GM23248 (cell line): ENCODE measurements around the gene AMACR. TPM values are rescaled to one million over a fixed set of nuclear protein-coding genes. Genes with fewer than 3 reads are reported as not detected.

ENCODE experiments used
- DNase-seq: peaks from one replicate; pipeline ENCODE4 v3.0.0-alpha.2; 2015
- H2AFZ ChIP-seq: fragments of 200-600 bp; sonication (generic); 2 replicates; pipeline ENCODE4 v1.6.1; 2016; ENCODE audit warnings: antibody characterized with exemption
- H3F3A ChIP-seq: fragments of 200-600 bp; sonication (generic); 2 replicates; pipeline ENCODE4 v1.6.1; 2016; ENCODE audit warnings: mild to moderate bottlenecking, antibody characterized with exemption, mixed run types; ENCODE audit not compliant: insufficient read depth
- H3K27ac ChIP-seq: fragments of 200-600 bp; sonication (generic); 2 replicates; pipeline ENCODE4 v1.5.1; 2016; ENCODE audit warnings: mild to moderate bottlenecking
- H3K27me3 ChIP-seq: fragments of 200-600 bp; sonication (generic); replicated peaks from 2 replicates; pipeline ENCODE4 v1.6.1; 2016; ENCODE audit warnings: mild to moderate bottlenecking; ENCODE audit not compliant: insufficient read depth
- H3K36me3 ChIP-seq: fragments of 200-600 bp; sonication (generic); 2 replicates; pipeline ENCODE4 v1.6.1; 2016; ENCODE audit warnings: low read depth, mild to moderate bottlenecking
- H3K4me1 ChIP-seq: fragments of 200-600 bp; sonication (generic); 2 replicates; pipeline ENCODE4 v1.6.1; 2016; ENCODE audit warnings: mild to moderate bottlenecking; ENCODE audit not compliant: insufficient read depth
- H3K4me2 ChIP-seq: fragments of 200-600 bp; sonication (generic); one replicate; pipeline ENCODE4 v1.6.1; 2016; ENCODE audit warnings: mild to moderate bottlenecking; ENCODE audit not compliant: unreplicated experiment
- H3K4me3 ChIP-seq: fragments of 200-600 bp; sonication (generic); 2 replicates; pipeline ENCODE4 v1.5.1; 2016; ENCODE audit warnings: mild to moderate bottlenecking
- H3K79me2 ChIP-seq: fragments of 200-600 bp; sonication (generic); 2 replicates; pipeline ENCODE4 v1.6.1; 2016; ENCODE audit warnings: mild to moderate bottlenecking; ENCODE audit not compliant: insufficient read depth
- H3K9ac ChIP-seq: fragments of 200-600 bp; sonication (generic); 2 replicates; pipeline ENCODE4 v1.6.1; 2016; ENCODE audit warnings: mild to moderate bottlenecking
- H3K9me2 ChIP-seq: fragments of 200-600 bp; sonication (generic); 2 replicates; pipeline ENCODE4 v1.6.1; 2016; ENCODE audit warnings: mixed run types, mild to moderate bottlenecking, moderate library complexity; ENCODE audit not compliant: insufficient read depth
- H3K9me3 ChIP-seq: fragments of 200-600 bp; sonication (generic); one replicate; pipeline ENCODE4 v1.6.1; 2017; ENCODE audit warnings: low read depth
- H4K20me1 ChIP-seq: fragments of 200-600 bp; sonication (generic); 2 replicates; pipeline ENCODE4 v1.6.0; 2016; ENCODE audit not compliant: insufficient read depth
- EZH2 ChIP-seq: fragments of 200-600 bp; sonication (generic); IDR thresholded peaks from 2 replicates; pipeline ENCODE4 v1.6.1; 2018; ENCODE audit warnings: antibody characterized with exemption, mild to moderate bottlenecking; ENCODE audit not compliant: insufficient read depth, poor library complexity, severe bottlenecking
- EZH2phosphoT487 ChIP-seq: fragments of 200-600 bp; sonication (generic); IDR thresholded peaks from 2 replicates; pipeline ENCODE4 v1.6.1; 2018; ENCODE audit warnings: antibody characterized with exemption, moderate library complexity, mild to moderate bottlenecking, low read depth; ENCODE audit not compliant: insufficient read depth
- WGBS, 2 experiments: methylation state at CpG; one replicate each; pipeline ENCODE4 v1.1.6; 2015 to 2017; ENCODE audit warnings: low lambda C conversion rate in 2 of 2, low coverage in 1 of 2; ENCODE audit errors: missing lambda C conversion rate in 2 of 2; 5-methylcytosine and 5-hydroxymethylcytosine counted together
- in situ Hi-C: fragments of 300-500 bp; cut with MboI; formaldehyde crosslinking; loops from 2 replicates; pipeline ENCODE4 v1.15.0; 2020
- polyA plus RNA-seq: library from polyadenylated mRNA; unstranded; fragments of >200 nt; fragmentation: Nextera tagmentation; extraction: Ambion mirVana; gene quantifications from 2 replicates; pipeline ENCODE4 v1.2.1, GENCODE V29; 2016
- total RNA-seq: library from RNA; depleted of rRNA; stranded (reverse); fragments of >200 nt; shearing (Covaris generic); gene quantifications from 2 replicates; pipeline ENCODE4 v1.2.3, GENCODE V29; 2014

The AMACR gene
- total and polyA plus RNA-seq, 2 experiments from 2014 or later, result 22.5 to 22.6 TPM

GRCh38 chr5:33995865-33996264, 12.0 kb downstream of the AMACR start:
- no peak overlapping the region for H3K27ac ChIP-seq
- H4K20me1 ChIP-seq, result no peaks in the 10 kb centered on the region
- no peak overlapping the region for H2AFZ ChIP-seq
- H3K4me1 ChIP-seq, result peaks cover 13% of the 10 kb centered on the region
- H3K4me2 ChIP-seq, result no peak overlapping the region
- DNase-seq, result no peak
- TF ChIP-seq EZH2phosphoT487, result no peak
- no peak for TF ChIP-seq EZH2
- in situ Hi-C loops, result no loop called here
- no peak overlapping the region for H3K4me3 ChIP-seq
- H3K9ac ChIP-seq, result no peak overlapping the region
- 75 to 76% methylated on average over 2 of the region's 2 CpGs for WGBS, 2 experiments
- no peaks in the 10 kb centered on the region for H3K9me2 ChIP-seq
- no peaks in the 10 kb centered on the region for H3K9me3 ChIP-seq
- no peaks in the 10 kb centered on the region for H3K79me2 ChIP-seq
- peaks cover 9% of the 10 kb centered on the region; the same call in 1 of the 2 replicates for H3K36me3 ChIP-seq
- H3K27me3 ChIP-seq, result no peaks in the 10 kb centered on the region
- peaks cover 12% of the 10 kb centered on the region for H3F3A ChIP-seq

DNA sequence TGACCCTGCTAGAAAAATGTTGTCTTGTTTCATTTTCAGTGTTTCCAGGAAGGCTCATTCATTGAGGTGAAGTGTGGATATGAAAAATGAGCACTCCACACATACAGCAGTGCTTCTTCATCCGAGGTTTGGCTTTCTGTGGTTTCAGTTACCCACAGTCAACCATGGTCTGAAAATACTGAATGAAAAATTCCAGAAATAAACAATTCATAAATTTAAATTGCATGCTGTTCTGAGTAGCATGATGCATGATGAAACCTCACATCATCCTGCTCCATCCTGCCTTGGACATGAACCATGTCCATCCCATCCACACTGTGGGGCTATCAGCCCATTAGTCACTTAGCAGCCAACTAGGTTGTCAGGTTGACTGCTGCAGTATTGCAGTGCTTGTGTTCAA, 13.0 kb downstream of the AMACR start:
- DNase-seq, result peak; percentile 72
- H3K9me3 ChIP-seq, result no peaks in the 10 kb centered on the region

GRCh38 chr5:33992864-33993263, 15.0 kb downstream of the AMACR start:
- Histone ChIP-seq H3K36me3 (peaks cover 19% of the 10 kb centered on the region; the same call in 1 of the 2 replicates), H3K9me2 (no peaks in the 10 kb centered on the region), H2AFZ (no peak overlapping the region), H3F3A (peaks cover 9% of the 10 kb centered on the region), H3K27me3 (no peaks in the 10 kb centered on the region), H3K4me3 (no peak overlapping the region), H3K4me2 (no peak overlapping the region), H3K4me1 (peaks cover 13% of the 10 kb centered on the region), H3K9me3 (no peaks in the 10 kb centered on the region), H3K79me2 (no peaks in the 10 kb centered on the region), H3K27ac (no peak overlapping the region), H3K9ac (no peak overlapping the region), H4K20me1 (no peaks in the 10 kb centered on the region)
- 76 to 88% methylated on average over 2 of the region's 2 CpGs for WGBS, 2 experiments
- in situ Hi-C loops, result no loop called here
- TF ChIP-seq EZH2, result no peak
- TF ChIP-seq EZH2phosphoT487, result no peak
- no peak for DNase-seq

More for the DNA sequence above, 13.0 kb downstream of the AMACR start:
- no peaks in the 10 kb centered on the region for H3K9me2 ChIP-seq
- H3K4me2 ChIP-seq, result peak overlapping the region; percentile 12
- H3K27ac ChIP-seq, result peak overlapping the region; percentile 66
- WGBS, 2 experiments, result 6 to 9% methylated on average over 1 of the region's 1 CpG
- H3K4me3 ChIP-seq, result no peak overlapping the region
- H4K20me1 ChIP-seq, result no peaks in the 10 kb centered on the region
- H3K4me1 ChIP-seq, result peaks cover 13% of the 10 kb centered on the region
- H3K27me3 ChIP-seq, result no peaks in the 10 kb centered on the region
- peak overlapping the region; percentile 62 for H3K9ac ChIP-seq
- TF ChIP-seq EZH2, result no peak
- TF ChIP-seq EZH2phosphoT487, result no peak
- no peaks in the 10 kb centered on the region for H3K79me2 ChIP-seq
- H3K36me3 ChIP-seq, result 0 out of 2 replicates have a peak, but pooled peaks cover 6% of the 10 kb centered on the region
- H2AFZ ChIP-seq, result peak overlapping the region; percentile 74
- peaks cover 12% of the 10 kb centered on the region for H3F3A ChIP-seq
- in situ Hi-C loops, result no loop called here

DNA sequence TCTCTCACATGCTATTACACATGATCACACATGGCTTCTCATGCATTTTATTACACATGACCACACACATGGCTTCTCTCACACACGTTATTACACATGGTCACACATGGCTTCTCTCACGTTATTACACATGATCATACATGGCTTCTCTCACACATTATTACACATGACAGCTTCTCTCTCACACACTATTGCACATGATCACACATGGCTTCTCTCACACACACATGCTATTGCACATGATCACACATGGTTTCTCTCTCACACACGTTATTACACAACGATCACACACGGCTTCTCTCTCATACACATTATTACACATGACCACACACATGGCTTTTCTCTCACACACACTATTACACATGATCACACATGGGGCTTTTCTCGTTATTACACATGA, 22.4 kb downstream of the AMACR start:
- Histone ChIP-seq H3K9me2 (no peaks in the 10 kb centered on the region; the same call in 1 of the 2 replicates), H3F3A (0 out of 2 replicates have a peak, but pooled peaks cover 9% of the 10 kb centered on the region), H3K4me1 (peaks cover 11% of the 10 kb centered on the region), H3K79me2 (no peaks in the 10 kb centered on the region), H4K20me1 (no peaks in the 10 kb centered on the region), H3K4me3 (no peak overlapping the region), H3K27me3 (no peaks in the 10 kb centered on the region), H3K9ac (no peak overlapping the region), H3K27ac (no peak overlapping the region), H2AFZ (no peak overlapping the region), H3K4me2 (no peak overlapping the region), H3K9me3 (no peaks in the 10 kb centered on the region), H3K36me3 (peaks cover 14% of the 10 kb centered on the region; the same call in 1 of the 2 replicates)
- 87 to 91% methylated on average over 6 of the region's 6 CpGs for WGBS, 2 experiments
- in situ Hi-C loops, result no loop called here
- DNase-seq, result no peak
- TF ChIP-seq EZH2phosphoT487 (no peak), EZH2 (no peak)
